ENCODE results near the gene NEK9.

NEK9 gene

GRCh38 chr14:75049731-75050201, 77.1 kb downstream of the NEK9 start:
- H3K27ac ChIP-seq (ENCODE audit: low read depth, low read length), result no peak overlapping the region
- H3K9me3 ChIP-seq (ENCODE audit: control insufficient read depth, insufficient read depth, low read depth, low read length), result no peaks in the 10 kb centered on the region
- H3K9ac ChIP-seq (ENCODE audit: low read length), result no peak overlapping the region
- no peaks in the 10 kb centered on the region for H3K4me1 ChIP-seq (ENCODE audit: control insufficient read depth, insufficient read depth, low read length)
- peaks cover 4% of the 10 kb centered on the region; the same call in 1 of the 2 replicates for H3K36me3 ChIP-seq (ENCODE audit: control insufficient read depth, insufficient read depth, low read length)
- H3K27me3 ChIP-seq (ENCODE audit: control insufficient read depth, insufficient read depth, low read length), result no peaks in the 10 kb centered on the region
- H3K4me3 ChIP-seq (ENCODE audit: low read depth, low read length), result no peak overlapping the region

- Histone ChIP-seq H3K4me1 (ENCODE audit: control insufficient read depth, insufficient read depth, low read length) (no peaks in the 10 kb centered on the region), H3K9ac (ENCODE audit: low read length) (no peak overlapping the region), H3K9me3 (ENCODE audit: control insufficient read depth, insufficient read depth, low read depth, low read length) (no peaks in the 10 kb centered on the region), H3K27ac (ENCODE audit: low read depth, low read length) (no peak overlapping the region), H3K4me3 (ENCODE audit: low read depth, low read length) (no peak overlapping the region), H3K27me3 (ENCODE audit: control insufficient read depth, insufficient read depth, low read length) (no peaks in the 10 kb centered on the region), H3K36me3 (ENCODE audit: control insufficient read depth, insufficient read depth, low read length) (peaks cover 7% of the 10 kb centered on the region; the same call in 1 of the 2 replicates)
These were observed 77.7 kb downstream of the NEK9 start for GRCh38 chr14:75049136-75049535.

GRCh38 chr14:75048101-75048500, 78.7 kb downstream of the NEK9 start:
- no peak overlapping the region for H3K4me3 ChIP-seq (ENCODE audit: low read depth, low read length)
- no peak overlapping the region for H3K9ac ChIP-seq (ENCODE audit: low read length)
- no peaks in the 10 kb centered on the region for H3K9me3 ChIP-seq (ENCODE audit: control insufficient read depth, insufficient read depth, low read depth, low read length)
- H3K4me1 ChIP-seq (ENCODE audit: control insufficient read depth, insufficient read depth, low read length), result no peaks in the 10 kb centered on the region
- no peaks in the 10 kb centered on the region for H3K27me3 ChIP-seq (ENCODE audit: control insufficient read depth, insufficient read depth, low read length)
- peaks cover 7% of the 10 kb centered on the region; the same call in 1 of the 2 replicates for H3K36me3 ChIP-seq (ENCODE audit: control insufficient read depth, insufficient read depth, low read length)
- H3K27ac ChIP-seq (ENCODE audit: low read depth, low read length), result no peak overlapping the region

GRCh38 chr14:75047506-75047905, 79.3 kb downstream of the NEK9 start:
- H3K9me3 ChIP-seq (ENCODE audit: control insufficient read depth, insufficient read depth, low read depth, low read length), result no peaks in the 10 kb centered on the region
- no peaks in the 10 kb centered on the region for H3K27me3 ChIP-seq (ENCODE audit: control insufficient read depth, insufficient read depth, low read length)
- H3K4me1 ChIP-seq (ENCODE audit: control insufficient read depth, insufficient read depth, low read length), result no peaks in the 10 kb centered on the region
- H3K9ac ChIP-seq (ENCODE audit: low read length), result no peak overlapping the region
- H3K27ac ChIP-seq (ENCODE audit: low read depth, low read length), result no peak overlapping the region
- peaks cover 7% of the 10 kb centered on the region; the same call in 1 of the 2 replicates for H3K36me3 ChIP-seq (ENCODE audit: control insufficient read depth, insufficient read depth, low read length)
- H3K4me3 ChIP-seq (ENCODE audit: low read depth, low read length), result no peak overlapping the region

GRCh38 chr14:75046899-75047298, 79.9 kb downstream of the NEK9 start:
- Histone ChIP-seq H3K4me3 (ENCODE audit: low read depth, low read length) (no peak overlapping the region), H3K9me3 (ENCODE audit: control insufficient read depth, insufficient read depth, low read depth, low read length) (no peaks in the 10 kb centered on the region), H3K4me1 (ENCODE audit: control insufficient read depth, insufficient read depth, low read length) (no peaks in the 10 kb centered on the region), H3K9ac (ENCODE audit: low read length) (no peak overlapping the region), H3K36me3 (ENCODE audit: control insufficient read depth, insufficient read depth, low read length) (peaks cover 12% of the 10 kb centered on the region), H3K27ac (ENCODE audit: low read depth, low read length) (no peak overlapping the region), H3K27me3 (ENCODE audit: control insufficient read depth, insufficient read depth, low read length) (no peaks in the 10 kb centered on the region)

- peaks cover 18% of the 10 kb centered on the region for H3K36me3 ChIP-seq (ENCODE audit: control insufficient read depth, insufficient read depth, low read length)
- H3K4me1 ChIP-seq (ENCODE audit: control insufficient read depth, insufficient read depth, low read length), result no peaks in the 10 kb centered on the region
- no peaks in the 10 kb centered on the region for H3K27me3 ChIP-seq (ENCODE audit: control insufficient read depth, insufficient read depth, low read length)
- no peak overlapping the region for H3K4me3 ChIP-seq (ENCODE audit: low read depth, low read length)
- no peaks in the 10 kb centered on the region for H3K9me3 ChIP-seq (ENCODE audit: control insufficient read depth, insufficient read depth, low read depth, low read length)
- H3K9ac ChIP-seq (ENCODE audit: low read length), result no peak overlapping the region
- no peak overlapping the region for H3K27ac ChIP-seq (ENCODE audit: low read depth, low read length)
These were observed 80.6 kb downstream of the NEK9 start for GRCh38 chr14:75046275-75046674.

- no peaks in the 10 kb centered on the region for H3K4me1 ChIP-seq (ENCODE audit: control insufficient read depth, insufficient read depth, low read length)
- no peaks in the 10 kb centered on the region for H3K9me3 ChIP-seq (ENCODE audit: control insufficient read depth, insufficient read depth, low read depth, low read length)
- no peaks in the 10 kb centered on the region for H3K27me3 ChIP-seq (ENCODE audit: control insufficient read depth, insufficient read depth, low read length)
- no peak overlapping the region for H3K27ac ChIP-seq (ENCODE audit: low read depth, low read length)
- H3K9ac ChIP-seq (ENCODE audit: low read length), result no peak overlapping the region
- H3K4me3 ChIP-seq (ENCODE audit: low read depth, low read length), result no peak overlapping the region
- peaks cover 27% of the 10 kb centered on the region for H3K36me3 ChIP-seq (ENCODE audit: control insufficient read depth, insufficient read depth, low read length)
These were observed 82.1 kb downstream of the NEK9 start for GRCh38 chr14:75044752-75045151.

GRCh38 chr14:75044322-75044721, 82.5 kb downstream of the NEK9 start:
- Histone ChIP-seq H3K27me3 (ENCODE audit: control insufficient read depth, insufficient read depth, low read length) (no peaks in the 10 kb centered on the region), H3K9ac (ENCODE audit: low read length) (no peak overlapping the region), H3K27ac (ENCODE audit: low read depth, low read length) (no peak overlapping the region), H3K36me3 (ENCODE audit: control insufficient read depth, insufficient read depth, low read length) (peaks cover 25% of the 10 kb centered on the region), H3K4me1 (ENCODE audit: control insufficient read depth, insufficient read depth, low read length) (no peaks in the 10 kb centered on the region), H3K4me3 (ENCODE audit: low read depth, low read length) (no peak overlapping the region), H3K9me3 (ENCODE audit: control insufficient read depth, insufficient read depth, low read depth, low read length) (no peaks in the 10 kb centered on the region)

GRCh38 chr14:75042035-75042434, 84.8 kb downstream of the NEK9 start:
- Histone ChIP-seq H3K9me3 (ENCODE audit: control insufficient read depth, insufficient read depth, low read depth, low read length) (no peaks in the 10 kb centered on the region), H3K27me3 (ENCODE audit: control insufficient read depth, insufficient read depth, low read length) (no peaks in the 10 kb centered on the region), H3K36me3 (ENCODE audit: control insufficient read depth, insufficient read depth, low read length) (peaks cover 36% of the 10 kb centered on the region), H3K4me1 (ENCODE audit: control insufficient read depth, insufficient read depth, low read length) (no peaks in the 10 kb centered on the region), H3K9ac (ENCODE audit: low read length) (no peak overlapping the region), H3K4me3 (ENCODE audit: low read depth, low read length) (no peak overlapping the region), H3K27ac (ENCODE audit: low read depth, low read length) (no peak overlapping the region)

GRCh38 chr14:75041613-75042012, 85.2 kb downstream of the NEK9 start:
- no peak overlapping the region for H3K9ac ChIP-seq (ENCODE audit: low read length)
- peaks cover 40% of the 10 kb centered on the region for H3K36me3 ChIP-seq (ENCODE audit: control insufficient read depth, insufficient read depth, low read length)
- H3K27ac ChIP-seq (ENCODE audit: low read depth, low read length), result no peak overlapping the region
- no peak overlapping the region for H3K4me3 ChIP-seq (ENCODE audit: low read depth, low read length)
- H3K9me3 ChIP-seq (ENCODE audit: control insufficient read depth, insufficient read depth, low read depth, low read length), result no peaks in the 10 kb centered on the region
- H3K4me1 ChIP-seq (ENCODE audit: control insufficient read depth, insufficient read depth, low read length), result no peaks in the 10 kb centered on the region
- H3K27me3 ChIP-seq (ENCODE audit: control insufficient read depth, insufficient read depth, low read length), result no peaks in the 10 kb centered on the region

- H3K9ac ChIP-seq (ENCODE audit: low read length), result no peak overlapping the region
- no peak overlapping the region for H3K27ac ChIP-seq (ENCODE audit: low read depth, low read length)
- H3K36me3 ChIP-seq (ENCODE audit: control insufficient read depth, insufficient read depth, low read length), result peaks cover 42% of the 10 kb centered on the region
- H3K9me3 ChIP-seq (ENCODE audit: control insufficient read depth, insufficient read depth, low read depth, low read length), result no peaks in the 10 kb centered on the region
- H3K27me3 ChIP-seq (ENCODE audit: control insufficient read depth, insufficient read depth, low read length), result no peaks in the 10 kb centered on the region
- H3K4me3 ChIP-seq (ENCODE audit: low read depth, low read length), result no peak overlapping the region
- H3K4me1 ChIP-seq (ENCODE audit: control insufficient read depth, insufficient read depth, low read length), result no peaks in the 10 kb centered on the region
These were observed 85.9 kb downstream of the NEK9 start for GRCh38 chr14:75040959-75041358.

- Histone ChIP-seq H3K27me3 (ENCODE audit: control insufficient read depth, insufficient read depth, low read length) (no peaks in the 10 kb centered on the region), H3K9me3 (ENCODE audit: control insufficient read depth, insufficient read depth, low read depth, low read length) (no peaks in the 10 kb centered on the region), H3K9ac (ENCODE audit: low read length) (no peak overlapping the region), H3K36me3 (ENCODE audit: control insufficient read depth, insufficient read depth, low read length) (peaks cover 45% of the 10 kb centered on the region), H3K4me3 (ENCODE audit: low read depth, low read length) (no peak overlapping the region), H3K4me1 (ENCODE audit: control insufficient read depth, insufficient read depth, low read length) (no peaks in the 10 kb centered on the region), H3K27ac (ENCODE audit: low read depth, low read length) (no peak overlapping the region)
These were observed 86.3 kb downstream of the NEK9 start for GRCh38 chr14:75040507-75040906.

Measured in HUES6 (cell line).